Vagina (tissue), 2 donors: ENCODE measurements around the gene CUX1. TPM values are rescaled to one million over a fixed set of nuclear protein-coding genes. Genes with fewer than 3 reads are reported as not detected.

Source experiments
- DNase-seq, 2 donors: peaks; one replicate each; pipeline ENCODE4 v3.0.0-alpha.2; 2017; ENCODE audit errors: extremely low spot score in 2 of 2
- H3K27ac ChIP-seq: fragments of 200-600 bp; sonication (generic); one replicate; pipeline ENCODE4 v1.5.1; 2019
- H3K27me3 ChIP-seq: fragments of 200-600 bp; sonication (generic); one replicate; pipeline ENCODE4 v1.5.1; 2019
- H3K36me3 ChIP-seq, 2 donors: fragments of 200-600 bp; sonication (generic); one replicate each; pipeline ENCODE4 v1.5.1; 2017 to 2019
- H3K4me1 ChIP-seq: fragments of 200-600 bp; sonication (generic); one replicate; pipeline ENCODE4 v1.5.1; 2019
- H3K4me3 ChIP-seq, 2 donors: fragments of 200-600 bp; sonication (generic); 1 replicate in 1 of 2; 2 replicates in 1 of 2; pipeline ENCODE4 v1.5.1; 2016 to 2019
- H3K9me3 ChIP-seq: fragments of 200-600 bp; sonication (generic); one replicate; pipeline ENCODE4 v1.5.1; 2019
- CTCF ChIP-seq, 3 experiments: fragments of 450-650 bp in 2 of 3; fragments of 200-600 bp in 1 of 3; sonication (generic) in 1 of 3; IDR thresholded peaks; one replicate each; pipeline ENCODE4 v1.5.1; 2017 to 2019; ENCODE audit warnings: antibody characterized with exemption in 3 of 3, mild to moderate bottlenecking in 2 of 3, moderate library complexity in 2 of 3
- POLR2A ChIP-seq, 2 donors: fragments of 450-650 bp; IDR thresholded peaks; one replicate each; pipeline ENCODE4 v1.6.1; 2017; ENCODE audit warnings: antibody characterized with exemption in 2 of 2, mild to moderate bottlenecking in 2 of 2, moderate library complexity in 2 of 2
- POLR2AphosphoS5 ChIP-seq, 2 donors: sonication (generic); formaldehyde crosslinking; IDR thresholded peaks; one replicate each; pipeline ENCODE4 v1.9.0; 2017; ENCODE audit warnings: antibody characterized with exemption in 2 of 2, mild to moderate bottlenecking in 2 of 2, low read depth in 1 of 2; ENCODE audit not compliant: insufficient read depth in 1 of 2
- intact Hi-C: fragments of 100-400 bp; cut with DNase I; formaldehyde crosslinking; loops from one replicate; pipeline ENCODE4 v1.15.1; 2023
- total RNA-seq: library from RNA; depleted of rRNA; stranded (reverse); fragments of >200 nt; gene quantifications from one replicate; pipeline ENCODE4 v1.2.3, GENCODE V29; 2016

The CUX1 gene
- total RNA-seq, 1 donor from 2014 or later = 65.3 TPM

- intact Hi-C loops = no loop called here
These were observed 373.4 kb downstream of the CUX1 start for GRCh38 chr7:102190776-102191350.

GRCh38 chr7:102191556-102192379, 374.3 kb downstream of the CUX1 start:
- H3K27me3 ChIP-seq = no peaks in the 10 kb centered on the region
- no peaks in the 10 kb centered on the region for H3K9me3 ChIP-seq
- peaks cover 0 to 35% of the 10 kb centered on the region in 2 donors for H3K36me3 ChIP-seq
- H3K4me3 ChIP-seq = no peak overlapping the region
- no peak overlapping the region for H3K27ac ChIP-seq
- H3K4me1 ChIP-seq = no peaks in the 10 kb centered on the region
- intact Hi-C loops = no loop called here
- DNase-seq = no peak
- no peak for TF ChIP-seq POLR2A (IDR thresholded peaks at IDR 0.05)
- no peak for TF ChIP-seq CTCF (IDR thresholded peaks at IDR 0.05)

More at GRCh38 chr7:102190776-102191350, 373.4 kb downstream of the CUX1 start:
- H3K9me3 ChIP-seq = no peaks in the 10 kb centered on the region
- no peak for DNase-seq
- no peaks in the 10 kb centered on the region for H3K27me3 ChIP-seq
- H3K4me1 ChIP-seq = no peaks in the 10 kb centered on the region
- no peak overlapping the region for H3K4me3 ChIP-seq
- TF ChIP-seq POLR2AphosphoS5 (IDR thresholded peaks at IDR 0.05; ENCODE audit: insufficient read depth in 1 of 2, low read depth in 1 of 2) (no peak), CTCF (IDR thresholded peaks at IDR 0.05) (no peak), POLR2A (IDR thresholded peaks at IDR 0.05) (no peak)
- H3K27ac ChIP-seq = no peak overlapping the region
- peaks cover 0 to 37% of the 10 kb centered on the region in 2 donors for H3K36me3 ChIP-seq

GRCh38 chr7:102192790-102193189, 375.4 kb downstream of the CUX1 start:
- no peak for TF ChIP-seq POLR2AphosphoS5 (IDR thresholded peaks at IDR 0.05; ENCODE audit: insufficient read depth in 1 of 2, low read depth in 1 of 2)
- no peak for TF ChIP-seq POLR2A (IDR thresholded peaks at IDR 0.05)
- TF ChIP-seq CTCF (IDR thresholded peaks at IDR 0.05) = no peak
- Histone ChIP-seq H3K4me3 (no peak overlapping the region), H3K27ac (no peak overlapping the region), H3K36me3 (peaks cover 0 to 35% of the 10 kb centered on the region in 2 donors), H3K27me3 (no peaks in the 10 kb centered on the region), H3K4me1 (no peaks in the 10 kb centered on the region), H3K9me3 (no peaks in the 10 kb centered on the region)
- no peak for DNase-seq
- intact Hi-C loops = no loop called here

- TF ChIP-seq CTCF (IDR thresholded peaks at IDR 0.05) (no peak), POLR2AphosphoS5 (IDR thresholded peaks at IDR 0.05; ENCODE audit: insufficient read depth in 1 of 2, low read depth in 1 of 2) (no peak)
- no peak for DNase-seq
- Histone ChIP-seq H3K27ac (no peak overlapping the region), H3K4me3 (no peak overlapping the region), H3K9me3 (no peaks in the 10 kb centered on the region), H3K27me3 (no peaks in the 10 kb centered on the region), H3K4me1 (no peaks in the 10 kb centered on the region), H3K36me3 (peaks cover 0 to 38% of the 10 kb centered on the region in 2 donors)
- intact Hi-C loops = no loop called here
These were observed 376.4 kb downstream of the CUX1 start for GRCh38 chr7:102193806-102194205.

- DNase-seq = no peak
- intact Hi-C loops = no loop called here
- Histone ChIP-seq H3K36me3 (peaks cover 0 to 32% of the 10 kb centered on the region in 2 donors), H3K27me3 (no peaks in the 10 kb centered on the region), H3K9me3 (no peaks in the 10 kb centered on the region), H3K4me3 (no peak overlapping the region), H3K4me1 (no peaks in the 10 kb centered on the region), H3K27ac (no peak overlapping the region)
- TF ChIP-seq POLR2A (IDR thresholded peaks at IDR 0.05) (no peak), POLR2AphosphoS5 (IDR thresholded peaks at IDR 0.05; ENCODE audit: insufficient read depth in 1 of 2, low read depth in 1 of 2) (no peak), CTCF (IDR thresholded peaks at IDR 0.05) (no peak)
These were observed 377.9 kb downstream of the CUX1 start for GRCh38 chr7:102195361-102195760.
